ENCODE results near the gene GLT6D1. TPM values are rescaled to one million over a fixed set of nuclear protein-coding genes. Genes with fewer than 3 reads are reported as not detected.

The GLT6D1 gene
- total and polyA plus RNA-seq, 2 donors (not counting 1 experiment from before 2014, with no cell fraction given) = not detected

- Histone ChIP-seq H3K9me3 (ENCODE audit: control extremely low read depth in 1 of 3, control insufficient read depth in 2 of 3, insufficient read depth in 1 of 3, low read length in 2 of 3) (no peaks in the 10 kb centered on the region), H3K4me2 (replicated peaks; ENCODE audit: low read depth, low read length, poor library complexity, severe bottlenecking) (no peak overlapping the region), H3K27me3 (replicated peaks in 1 of 4; ENCODE audit: control extremely low read depth in 1 of 4, control insufficient read depth in 3 of 4, insufficient read depth in 4 of 4, low read length in 3 of 4) (no peaks in the 10 kb centered on the region), H3K79me2 (ENCODE audit: control insufficient read depth, insufficient read depth, low read length) (no peaks in the 10 kb centered on the region), H3K36me3 (replicated peaks in 1 of 2; ENCODE audit: control extremely low read depth in 1 of 2, control insufficient read depth in 1 of 2, extremely low read depth in 1 of 2, insufficient read depth in 2 of 2, low read length in 1 of 2) (no peaks in the 10 kb centered on the region), H3K4me3 (ENCODE audit: control extremely low read depth in 1 of 5, extremely low read depth in 1 of 5, insufficient read depth in 1 of 5, low read depth in 2 of 5, low read length in 4 of 5) (no peak overlapping the region), H3K9ac (ENCODE audit: low read length) (no peak overlapping the region), H2AFZ (ENCODE audit: insufficient read depth, low read depth, low read length, poor library complexity, severe bottlenecking) (no peak overlapping the region), H3K4me1 (ENCODE audit: control insufficient read depth in 2 of 2, insufficient read depth in 2 of 2, low read length in 2 of 2) (no peaks in the 10 kb centered on the region), H3K27ac (ENCODE audit: low read length in 2 of 2) (no peak overlapping the region), H4K20me1 (ENCODE audit: control insufficient read depth, insufficient read depth, low read length, poor library complexity, severe bottlenecking) (no peaks in the 10 kb centered on the region)
- POLR2A ChIA-PET = no interaction called here
- Mint-ChIP-seq H3K27me3 (peaks cover 11% of the 10 kb centered on the region), H3K27ac (no peak overlapping the region), H3K4me1 (no peaks in the 10 kb centered on the region), H3K9me3 (ENCODE audit: insufficient read depth) (no peaks in the 10 kb centered on the region), H3K4me3 (no peak overlapping the region)
- DNase-seq = no peak
- WGBS (ENCODE audit: insufficient coverage) = 74% methylated on average over 14 of the region's 15 CpGs
- intact Hi-C loops (cut with micrococcal nuclease) = no loop called here
- TF ChIP-seq CTCF (IDR thresholded peaks at IDR 0.05) = no peak
- TF ChIP-seq EZH2 (IDR thresholded peaks at IDR 0.05; ENCODE audit: borderline replicate concordance, insufficient read depth, low read depth, low read length, poor library complexity, severe bottlenecking) = no peak
- ATAC-seq (ENCODE audit: low read depth) = no peak
- CTCF ChIA-PET = interaction anchor here (1.1 kb wide), 1 partner anchor 10 kb away, joined by 3 read pairs; no protein-coding TSS in a partner anchor
Measured at GRCh38 chr9:135589596-135590485, 49.5 kb downstream of the GLT6D1 start.
